Cerebellar cortex (tissue), 1 donor: Measurements from ENCODE around the gene HSPH1.

Experiments
- DNase-seq: peaks from one replicate; pipeline ENCODE4 v3.0.0-alpha.2; 2015; ENCODE audit warnings: low spot score

HSPH1 gene

DNA sequence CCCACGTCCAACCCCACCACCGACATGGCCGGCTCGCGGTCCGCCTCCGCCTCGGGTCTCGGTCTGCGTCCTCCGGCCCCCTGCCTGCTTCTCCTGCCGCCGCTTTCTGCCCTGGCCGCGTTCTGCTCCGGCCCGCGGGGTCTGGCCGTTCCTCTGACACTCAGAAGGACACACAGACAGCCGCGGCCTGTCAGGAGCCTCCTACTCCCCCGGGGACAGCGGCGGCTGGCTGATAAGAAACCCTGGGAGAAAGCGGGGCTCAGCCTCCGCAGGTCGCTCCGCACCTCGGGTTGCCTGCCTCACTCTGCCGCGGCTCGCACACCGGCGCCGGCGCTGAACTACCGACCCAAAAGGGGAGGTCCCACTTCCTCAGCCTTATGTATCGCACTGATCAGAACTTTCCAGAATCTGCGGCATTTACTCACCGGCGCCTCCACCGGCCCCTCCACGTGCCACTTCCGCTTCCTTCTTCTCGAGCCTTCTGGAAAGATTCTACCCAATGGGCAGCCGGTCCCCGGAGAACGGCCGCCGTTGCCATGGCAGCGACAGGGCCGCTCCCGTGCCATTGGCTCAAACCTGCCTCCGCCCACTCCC, at the start of gene HSPH1:
TSS of gene HSPH1 (minus strand) at position 348 of the 594 bp plus-strand sequence. CDS start at position 26, 322 bp downstream.
- peak; percentile 97 for DNase-seq

DNA sequence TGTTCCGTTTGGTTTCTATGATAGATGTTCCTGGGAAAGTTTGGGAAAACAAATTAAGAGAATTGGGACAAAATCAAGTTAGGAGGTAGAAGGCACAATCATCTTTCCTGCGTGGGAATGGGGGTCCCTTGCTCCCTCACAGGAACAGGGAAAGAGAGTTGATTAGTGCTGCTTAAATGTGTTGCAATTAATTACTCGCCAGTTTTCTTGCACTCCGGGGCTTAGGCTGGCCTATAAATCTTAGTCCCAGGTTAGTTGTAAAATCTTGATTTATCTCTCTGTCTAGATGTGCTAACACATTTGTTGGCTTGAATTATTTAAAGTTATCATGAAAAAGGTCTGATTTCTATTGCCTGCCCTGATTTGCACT, 48.1 kb upstream of the HSPH1 start:
- no peak for DNase-seq

- DNase-seq: no peak
Measured at GRCh38 chr13:31209172-31209840, 47.6 kb upstream of the HSPH1 start.

DNA sequence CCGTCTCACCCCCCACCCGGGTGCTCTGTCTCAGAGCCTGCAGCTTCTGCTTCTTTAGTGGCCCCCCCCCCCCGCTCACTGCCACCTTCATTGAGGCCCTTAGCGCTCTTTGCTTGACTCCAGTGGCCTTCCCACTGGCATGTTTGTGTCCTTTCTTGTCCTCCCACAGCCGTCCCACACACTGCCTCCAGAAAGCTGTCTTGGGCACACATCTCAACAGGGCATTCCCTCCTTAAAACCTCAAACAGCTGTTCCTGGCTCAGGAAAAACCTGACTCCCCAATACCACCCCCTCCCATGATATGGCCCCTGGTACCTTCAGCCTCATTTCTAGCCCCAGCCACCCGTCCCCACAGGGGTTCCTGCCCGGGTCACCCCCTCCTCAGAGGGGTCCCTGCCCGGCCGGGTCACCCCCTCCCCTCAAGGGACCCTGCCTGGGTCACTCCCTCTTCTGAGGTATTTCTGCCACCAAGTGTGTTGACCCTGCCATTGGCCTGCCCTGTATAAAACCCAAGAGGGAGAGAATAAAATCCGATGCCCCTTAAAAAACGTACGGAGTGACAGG, 46.9 kb upstream of the HSPH1 start:
- DNase-seq: no peak

GRCh38 chr13:31207661-31208552, 46.2 kb upstream of the HSPH1 start:
- no peak for DNase-seq

GRCh38 chr13:31204592-31204991, 42.9 kb upstream of the HSPH1 start:
- no peak for DNase-seq

DNA sequence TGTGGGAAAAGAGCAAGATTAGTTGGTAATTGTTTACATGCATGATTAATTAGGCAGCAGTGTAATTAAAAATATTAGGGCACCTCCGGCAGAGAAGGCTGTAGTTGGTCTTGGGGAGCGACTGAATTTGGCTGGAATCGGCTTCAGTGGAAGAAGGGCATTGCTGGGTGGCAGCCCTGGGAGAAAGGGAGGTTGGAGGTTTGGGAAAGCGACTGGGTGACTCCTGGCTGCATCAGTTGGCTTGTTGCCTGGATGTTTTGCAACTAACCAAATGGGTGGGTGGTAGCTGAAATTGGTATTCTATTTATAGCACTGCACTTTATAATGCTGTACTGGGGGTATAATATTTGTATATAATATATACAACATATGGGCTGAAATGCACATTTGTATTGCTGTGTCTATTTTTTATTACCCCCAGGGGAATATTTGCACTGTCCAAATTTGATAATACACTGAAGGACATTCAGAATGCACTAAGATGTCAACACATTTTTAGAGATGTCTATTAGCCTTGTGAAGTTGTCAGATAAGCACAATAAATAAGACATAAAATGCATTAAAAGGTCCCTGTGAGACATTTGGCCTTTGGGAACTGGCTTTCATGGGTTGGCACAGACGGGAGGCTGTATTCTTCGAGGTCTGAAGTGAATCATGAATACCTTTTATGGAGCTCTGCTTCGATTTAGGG, 39.8 kb upstream of the HSPH1 start:
- no peak for DNase-seq

DNA sequence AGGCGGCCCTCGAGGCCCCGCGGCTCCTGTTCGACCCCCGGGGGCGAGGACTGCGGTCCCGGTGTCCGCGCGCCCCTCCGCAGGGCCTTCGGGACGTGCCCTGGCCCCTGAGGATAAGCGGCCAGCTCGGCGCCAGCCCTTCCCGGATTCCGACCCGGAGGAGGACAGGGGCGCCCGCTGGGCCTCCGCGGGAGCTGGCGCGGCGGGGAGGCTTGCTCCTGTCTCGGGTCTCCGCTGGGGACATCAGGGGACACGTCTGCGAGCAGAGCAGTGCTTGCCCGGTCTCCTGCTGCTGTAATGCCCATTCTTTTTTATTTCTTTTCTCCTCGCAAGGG, 38.9 kb upstream of the HSPH1 start:
- no peak for DNase-seq

DNA sequence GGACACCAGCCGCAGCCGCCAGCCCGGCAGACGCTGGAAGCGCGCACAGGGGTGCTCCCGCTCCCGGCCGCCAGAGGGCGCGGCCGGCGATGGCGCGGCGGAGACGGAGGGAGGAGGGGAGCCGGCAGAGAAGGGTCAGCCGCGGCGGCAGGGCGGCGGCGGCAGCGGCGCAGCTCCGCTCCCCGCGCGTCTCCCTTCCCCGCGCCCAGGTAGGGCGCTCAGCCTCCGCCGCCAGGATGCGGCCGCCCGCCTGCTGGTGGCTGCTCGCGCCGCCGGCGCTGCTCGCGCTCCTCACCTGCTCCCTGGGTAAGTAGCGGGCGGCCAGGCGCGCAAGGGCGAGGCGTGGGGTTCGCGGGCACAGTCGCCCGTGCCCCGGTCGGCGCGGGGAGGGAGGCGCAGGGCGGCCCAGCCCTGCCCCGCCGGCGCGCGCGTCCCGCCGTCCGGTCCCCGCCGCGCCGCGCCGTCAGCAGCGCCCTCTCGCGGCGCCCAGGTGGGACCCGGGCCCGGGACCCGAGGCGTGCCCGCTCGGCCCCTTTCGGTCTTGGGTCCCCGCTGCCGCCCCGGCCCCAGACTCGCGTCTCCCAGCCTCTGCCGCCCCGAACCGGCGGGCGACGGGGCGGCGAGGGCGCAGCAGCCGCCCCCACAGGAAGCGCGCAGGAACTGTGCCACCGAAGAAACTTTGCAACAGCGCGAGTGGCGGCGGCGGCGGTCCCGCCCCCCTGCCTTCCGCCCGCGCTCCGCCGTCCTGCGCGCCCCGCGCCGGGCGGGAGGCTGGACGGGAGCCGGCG, 38.3 kb upstream of the HSPH1 start, which contains the start of gene B3GLCT:
TSS of gene B3GLCT (plus strand) at position 127 of the 788 bp plus-strand sequence. CDS start at position 237, 110 bp downstream.
- peak; percentile 58 for DNase-seq

DNA sequence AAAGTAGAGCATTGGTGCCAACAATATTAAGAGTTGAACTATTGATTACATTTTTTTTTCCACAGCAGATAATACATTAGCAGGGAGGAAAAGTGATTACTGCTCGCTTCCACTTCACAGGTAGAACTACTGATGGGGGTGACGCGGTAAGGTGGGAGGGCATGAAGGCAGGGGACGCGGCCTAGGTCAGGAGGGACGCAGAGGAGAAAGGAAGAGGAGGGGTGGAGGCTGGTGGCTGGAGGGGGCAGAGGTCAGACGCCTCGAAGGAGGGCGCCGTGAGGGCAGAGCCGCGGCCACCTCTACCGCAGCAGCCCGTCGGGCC, 37.8 kb upstream of the HSPH1 start:
- DNase-seq: no peak

DNA sequence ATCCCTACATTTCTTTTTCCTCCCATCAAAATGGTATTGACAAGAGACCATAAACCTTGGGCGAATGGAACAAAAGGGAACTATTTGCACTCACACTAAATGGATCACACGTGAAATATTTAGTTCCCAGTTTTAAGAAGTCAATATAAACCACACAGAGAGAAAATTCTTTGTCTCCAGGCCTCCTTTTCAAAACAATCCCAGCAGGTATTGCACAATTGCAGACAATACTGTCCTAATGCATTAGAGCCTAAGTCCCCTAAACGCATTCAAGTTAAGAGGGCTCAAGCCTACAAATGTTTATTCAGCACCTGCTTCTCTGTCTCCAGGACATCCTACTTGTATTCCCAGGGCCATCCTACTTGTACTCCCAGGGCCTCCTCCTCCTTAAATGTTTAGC, 36.8 kb upstream of the HSPH1 start:
- DNase-seq: no peak

DNA sequence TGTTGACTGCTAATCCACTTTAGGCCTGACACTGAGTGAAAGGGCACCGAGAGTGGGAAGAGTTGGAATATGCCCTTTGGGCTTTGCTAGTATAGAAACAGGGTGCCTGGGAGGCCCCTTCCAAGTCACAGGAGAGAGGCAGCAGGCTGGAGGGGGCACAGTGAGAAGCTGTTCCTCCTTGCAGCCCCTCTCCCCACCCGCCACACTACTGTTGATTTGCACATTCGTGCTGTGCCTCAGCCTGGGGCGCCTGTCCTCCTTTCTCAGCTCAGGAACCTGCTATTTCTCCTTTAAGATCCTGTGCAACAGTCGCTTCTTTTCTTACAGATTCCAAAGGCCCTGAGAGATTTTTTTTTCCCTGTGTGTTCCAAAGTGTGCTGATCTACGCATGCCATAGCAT, 35.3 kb upstream of the HSPH1 start:
- no peak for DNase-seq

DNA sequence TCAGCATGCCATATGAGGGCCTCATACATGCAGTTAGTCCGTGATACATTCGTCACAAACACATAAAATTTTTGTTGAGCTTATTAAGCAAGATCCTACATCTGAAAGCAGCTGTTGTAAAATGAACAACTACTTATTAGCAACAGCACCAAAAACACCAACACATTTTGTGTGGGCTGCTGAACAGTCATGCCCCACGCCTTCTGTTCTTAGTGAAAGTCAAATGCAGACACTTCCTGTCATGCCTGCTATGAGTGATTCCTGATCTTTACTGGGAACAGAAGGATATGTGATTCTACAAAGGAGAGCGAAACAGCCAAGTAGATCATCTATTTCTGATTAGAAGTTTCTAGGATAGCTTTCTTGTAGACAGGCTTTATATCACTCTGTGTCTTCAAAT, 33.9 kb upstream of the HSPH1 start:
- no peak for DNase-seq

GRCh38 chr13:31192306-31192705, 30.6 kb upstream of the HSPH1 start:
- no peak for DNase-seq

DNA sequence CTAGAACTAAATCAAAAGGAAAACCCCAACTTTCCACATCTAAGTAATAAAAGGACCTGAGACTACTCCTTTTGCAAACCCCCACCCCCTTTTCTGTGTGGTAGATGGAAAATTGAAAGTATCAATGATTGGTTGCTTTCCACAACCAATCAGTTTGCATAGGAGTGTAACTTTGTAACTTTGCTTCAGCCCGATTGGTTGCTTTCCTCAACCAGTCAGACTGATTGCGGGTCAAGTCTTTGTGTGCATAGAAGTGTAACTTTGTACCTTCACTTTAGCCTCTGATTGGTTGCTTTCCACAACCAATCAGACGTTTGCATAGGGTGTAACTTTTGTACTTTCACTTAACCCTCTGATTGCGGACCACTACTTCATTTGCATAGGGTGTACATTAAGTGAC, 30.0 kb upstream of the HSPH1 start:
- no peak for DNase-seq

DNA sequence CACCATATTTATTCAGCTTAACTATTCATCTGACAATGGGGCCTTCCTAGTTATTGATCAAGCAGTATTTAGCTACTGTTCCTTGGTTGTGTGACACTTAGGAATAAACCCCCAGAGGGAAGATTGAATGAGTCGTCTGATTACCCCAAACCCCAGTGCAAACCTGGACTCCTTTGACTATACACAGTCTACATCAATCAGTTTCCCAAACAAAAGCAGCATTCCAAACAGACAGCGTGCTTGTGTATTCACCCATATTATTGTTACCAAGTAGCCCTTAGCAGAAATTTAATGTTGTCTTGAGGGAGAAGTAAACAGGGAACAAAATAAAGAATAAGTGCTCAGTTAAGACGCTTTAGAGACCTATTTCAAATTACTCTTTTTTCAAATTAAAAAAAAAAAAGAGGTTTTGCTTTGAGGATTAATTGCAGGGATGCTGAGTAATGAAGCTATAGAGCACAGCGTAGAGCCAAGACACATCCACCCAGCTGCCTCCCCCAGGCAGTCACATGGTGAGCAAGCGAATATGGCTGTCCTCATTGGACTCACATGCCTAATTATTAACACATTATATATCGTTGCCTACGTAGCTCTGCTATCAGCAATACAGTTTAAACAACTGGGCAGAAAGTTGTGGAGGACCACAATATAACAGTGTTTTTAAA, 23.4 kb upstream of the HSPH1 start:
- no peak for DNase-seq

GRCh38 chr13:31184451-31184850, 22.7 kb upstream of the HSPH1 start:
- no peak for DNase-seq

GRCh38 chr13:31182987-31183386, 21.3 kb upstream of the HSPH1 start:
- no peak for DNase-seq

DNA sequence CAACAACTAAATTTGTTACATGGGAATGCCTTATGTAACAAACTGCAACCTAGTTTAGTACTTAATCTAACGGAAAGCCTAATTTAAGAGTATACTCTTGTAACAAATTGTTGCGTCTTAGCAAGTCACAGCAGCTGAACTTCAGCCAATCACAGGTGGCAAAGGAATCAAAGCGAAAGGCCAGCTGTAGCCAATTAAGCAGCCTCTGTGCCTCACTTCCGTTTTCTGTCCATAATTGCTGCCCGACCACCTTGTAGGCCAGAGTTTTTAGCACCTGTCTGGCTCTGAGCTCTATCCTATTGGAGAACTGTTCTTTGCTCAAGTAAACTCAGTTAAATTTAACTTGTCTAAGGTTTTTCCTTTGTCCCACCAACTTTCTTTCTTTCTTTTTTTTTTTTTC, 18.1 kb upstream of the HSPH1 start:
- DNase-seq: no peak

DNA sequence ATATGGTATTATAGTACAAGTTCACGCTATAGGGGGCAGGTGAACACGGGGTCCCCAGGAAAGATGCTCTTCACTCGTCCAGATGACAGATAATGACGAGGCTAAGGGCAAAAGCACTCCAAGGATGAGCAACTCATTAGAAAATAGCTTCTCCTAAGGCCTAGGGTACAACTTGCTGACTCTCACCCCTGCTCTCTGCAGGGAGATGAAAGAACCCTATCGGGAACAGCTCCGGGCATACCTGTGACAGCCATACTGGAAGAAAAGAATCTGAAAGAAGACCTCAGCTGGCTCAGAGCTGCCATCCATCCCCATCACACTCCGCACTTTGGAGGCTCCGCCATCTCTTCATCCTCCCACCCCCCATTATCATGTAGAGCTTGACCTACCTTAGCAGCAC, 17.5 kb upstream of the HSPH1 start:
- no peak for DNase-seq
